ENCODE data around the gene NATD1.

DNA sequence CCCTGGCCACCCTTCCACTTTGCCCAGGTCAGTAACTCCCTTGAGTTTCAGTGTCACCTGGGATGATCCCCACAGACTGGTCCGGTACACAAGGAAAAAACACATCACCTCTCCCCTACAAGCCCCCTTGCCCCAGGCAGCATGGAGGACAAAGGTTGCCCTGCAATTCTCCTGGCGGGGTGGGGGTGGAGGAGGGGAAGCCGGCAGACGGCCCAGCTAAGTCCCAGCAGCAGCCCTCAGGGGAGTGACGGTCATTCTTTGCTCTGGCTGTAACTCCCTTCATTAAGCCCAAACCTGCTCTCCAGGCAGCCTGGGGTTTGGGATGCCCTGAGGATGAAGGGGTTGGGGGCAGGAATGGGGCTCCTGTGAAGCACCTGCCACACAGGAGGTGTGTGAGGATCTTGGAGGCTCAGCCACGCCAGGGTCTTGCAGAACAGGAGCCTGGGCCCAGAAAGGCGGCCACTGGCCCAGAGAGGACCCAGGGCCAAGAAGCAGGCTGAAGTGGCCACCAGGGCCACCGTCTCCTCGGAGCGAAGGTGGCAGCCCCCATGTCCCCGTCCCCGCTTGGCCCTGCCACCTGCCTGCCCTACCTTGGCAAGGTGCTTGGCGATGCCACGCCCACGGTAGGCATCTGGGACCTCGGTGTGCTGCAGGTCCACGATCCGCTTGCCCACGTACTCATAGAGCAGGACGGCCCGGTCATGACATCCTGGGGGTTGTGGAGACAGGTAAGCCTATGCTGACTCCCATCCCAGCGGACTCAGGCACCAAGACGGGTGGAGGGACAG is 9.5 kb downstream of the NATD1 start:
- TF ChIP-seq, protein P1, sequence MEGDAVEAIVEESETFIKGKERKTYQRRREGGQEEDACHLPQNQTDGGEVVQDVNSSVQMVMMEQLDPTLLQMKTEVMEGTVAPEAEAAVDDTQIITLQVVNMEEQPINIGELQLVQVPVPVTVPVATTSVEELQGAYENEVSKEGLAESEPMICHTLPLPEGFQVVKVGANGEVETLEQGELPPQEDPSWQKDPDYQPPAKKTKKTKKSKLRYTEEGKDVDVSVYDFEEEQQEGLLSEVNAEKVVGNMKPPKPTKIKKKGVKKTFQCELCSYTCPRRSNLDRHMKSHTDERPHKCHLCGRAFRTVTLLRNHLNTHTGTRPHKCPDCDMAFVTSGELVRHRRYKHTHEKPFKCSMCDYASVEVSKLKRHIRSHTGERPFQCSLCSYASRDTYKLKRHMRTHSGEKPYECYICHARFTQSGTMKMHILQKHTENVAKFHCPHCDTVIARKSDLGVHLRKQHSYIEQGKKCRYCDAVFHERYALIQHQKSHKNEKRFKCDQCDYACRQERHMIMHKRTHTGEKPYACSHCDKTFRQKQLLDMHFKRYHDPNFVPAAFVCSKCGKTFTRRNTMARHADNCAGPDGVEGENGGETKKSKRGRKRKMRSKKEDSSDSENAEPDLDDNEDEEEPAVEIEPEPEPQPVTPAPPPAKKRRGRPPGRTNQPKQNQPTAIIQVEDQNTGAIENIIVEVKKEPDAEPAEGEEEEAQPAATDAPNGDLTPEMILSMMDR (IDR thresholded peaks at IDR 0.05), result no peak
- TF ChIP-seq POLR2A (IDR thresholded peaks at IDR 0.05) (no peak), EP300 (IDR thresholded peaks at IDR 0.05) (no peak)
